HG02938 (cell line): Measurements from ENCODE around the gene TPK1.

ENCODE experiments used
- ATAC-seq: cut with Tn5 transposase; IDR thresholded peaks from one replicate; pipeline ENCODE4 v1.9.1; 2021; ENCODE audit warnings: mild to moderate bottlenecking, moderate library complexity; ENCODE audit not compliant: unreplicated experiment

TPK1 gene

GRCh38 chr7:144545330-144545729 is 290.5 kb downstream of the TPK1 start:
- ATAC-seq, result no peak

- ATAC-seq, result no peak
Observed at GRCh38 chr7:144534655-144535395, 301.0 kb downstream of the TPK1 start.

GRCh38 chr7:144534196-144534595 is 301.7 kb downstream of the TPK1 start:
- ATAC-seq, result no peak

- no peak for ATAC-seq
Observed at GRCh38 chr7:144531181-144531580, 304.7 kb downstream of the TPK1 start.

- peak; percentile 95 for ATAC-seq
Observed at GRCh38 chr7:144529269-144529926, 306.5 kb downstream of the TPK1 start.

GRCh38 chr7:144528536-144529045 is 307.3 kb downstream of the TPK1 start:
- no peak for ATAC-seq

- ATAC-seq, result no peak
Observed at GRCh38 chr7:144527051-144527471, 308.8 kb downstream of the TPK1 start.

GRCh38 chr7:144525956-144526355 is 309.9 kb downstream of the TPK1 start:
- ATAC-seq, result no peak

- no peak for ATAC-seq
Observed at GRCh38 chr7:144524271-144524670, 311.6 kb downstream of the TPK1 start.

- no peak for ATAC-seq
Observed at GRCh38 chr7:144523621-144524020, 312.2 kb downstream of the TPK1 start.

GRCh38 chr7:144519925-144520324 is 315.9 kb downstream of the TPK1 start:
- no peak for ATAC-seq

GRCh38 chr7:144518360-144518759 is 317.5 kb downstream of the TPK1 start:
- ATAC-seq, result no peak

GRCh38 chr7:144517749-144518148 is 318.1 kb downstream of the TPK1 start:
- no peak for ATAC-seq

- ATAC-seq, result no peak
Observed at GRCh38 chr7:144516729-144517525, 318.9 kb downstream of the TPK1 start.

- ATAC-seq, result no peak
Observed at GRCh38 chr7:144513334-144513733, 322.5 kb downstream of the TPK1 start.

- no peak for ATAC-seq
Observed at GRCh38 chr7:144510621-144511020, 325.2 kb downstream of the TPK1 start.

GRCh38 chr7:144508702-144509101 is 327.2 kb downstream of the TPK1 start:
- ATAC-seq, result peak; percentile 92

GRCh38 chr7:144503215-144503614 is 332.6 kb downstream of the TPK1 start:
- no peak for ATAC-seq

- no peak for ATAC-seq
Observed at GRCh38 chr7:144500225-144500624, 335.6 kb downstream of the TPK1 start.

GRCh38 chr7:144497282-144497681 is 338.6 kb downstream of the TPK1 start:
- no peak for ATAC-seq

- ATAC-seq, result no peak
Observed at GRCh38 chr7:144494355-144494754, 341.5 kb downstream of the TPK1 start.
